Activated naive CD4-positive, alpha-beta T cell treated with anti-CD3 and anti-CD28 coated beads, Interleukin-2, amount 50 U/mL, for 24 hours (primary cell): Measurements from ENCODE around the gene NRG4.

Experiments
- H3K27ac Mint-ChIP-seq: one replicate; pipeline ENCODE4 v1.8.0; 2021; ENCODE audit warnings: mild to moderate bottlenecking, mixed read lengths
- H3K27me3 Mint-ChIP-seq: one replicate; pipeline ENCODE4 v1.8.0; 2021; ENCODE audit warnings: mixed read lengths
- H3K36me3 Mint-ChIP-seq: one replicate; pipeline ENCODE4 v1.8.0; 2021; ENCODE audit warnings: mixed read lengths
- H3K4me1 Mint-ChIP-seq: one replicate; pipeline ENCODE4 v1.8.0; 2021; ENCODE audit warnings: mixed read lengths
- H3K4me3 Mint-ChIP-seq: one replicate; pipeline ENCODE4 v1.8.0; 2021; ENCODE audit warnings: mild to moderate bottlenecking, mixed read lengths
- H3K9me3 Mint-ChIP-seq: one replicate; pipeline ENCODE4 v1.8.0; 2021; ENCODE audit warnings: mixed read lengths

NRG4 gene

GRCh38 chr15:75961331-75961730, 50.9 kb downstream of the NRG4 start:
- peaks cover 8% of the 10 kb centered on the region for H3K27me3 Mint-ChIP-seq
- no peaks in the 10 kb centered on the region for H3K36me3 Mint-ChIP-seq
- no peak overlapping the region for H3K4me3 Mint-ChIP-seq
- H3K4me1 Mint-ChIP-seq: no peaks in the 10 kb centered on the region
- no peak overlapping the region for H3K27ac Mint-ChIP-seq
- H3K9me3 Mint-ChIP-seq: no peaks in the 10 kb centered on the region

GRCh38 chr15:75955720-75956119, 56.5 kb downstream of the NRG4 start:
- Mint-ChIP-seq H3K27me3 (peaks cover 35% of the 10 kb centered on the region), H3K27ac (no peak overlapping the region)

GRCh38 chr15:75952525-75952924, 59.7 kb downstream of the NRG4 start:
- Mint-ChIP-seq H3K36me3 (no peaks in the 10 kb centered on the region), H3K4me3 (no peak overlapping the region), H3K27ac (no peak overlapping the region), H3K4me1 (no peaks in the 10 kb centered on the region), H3K27me3 (peaks cover 42% of the 10 kb centered on the region), H3K9me3 (no peaks in the 10 kb centered on the region)

More at GRCh38 chr15:75955720-75956119, 56.5 kb downstream of the NRG4 start:
- no peaks in the 10 kb centered on the region for H3K4me1 Mint-ChIP-seq
- no peaks in the 10 kb centered on the region for H3K9me3 Mint-ChIP-seq
- H3K4me3 Mint-ChIP-seq: no peak overlapping the region
- H3K36me3 Mint-ChIP-seq: no peaks in the 10 kb centered on the region

- Mint-ChIP-seq H3K4me1 (no peaks in the 10 kb centered on the region), H3K27me3 (peaks cover 34% of the 10 kb centered on the region), H3K9me3 (no peaks in the 10 kb centered on the region), H3K27ac (no peak overlapping the region), H3K36me3 (no peaks in the 10 kb centered on the region), H3K4me3 (no peak overlapping the region)
Measured at GRCh38 chr15:75948761-75949296, 63.4 kb downstream of the NRG4 start.

GRCh38 chr15:75947092-75947491, 65.1 kb downstream of the NRG4 start:
- H3K9me3 Mint-ChIP-seq: no peaks in the 10 kb centered on the region
- H3K27me3 Mint-ChIP-seq: peaks cover 31% of the 10 kb centered on the region
- no peak overlapping the region for H3K27ac Mint-ChIP-seq
- H3K4me3 Mint-ChIP-seq: no peak overlapping the region
- H3K4me1 Mint-ChIP-seq: no peaks in the 10 kb centered on the region
- H3K36me3 Mint-ChIP-seq: no peaks in the 10 kb centered on the region

GRCh38 chr15:75945953-75946352, 66.3 kb downstream of the NRG4 start:
- Mint-ChIP-seq H3K4me1 (no peaks in the 10 kb centered on the region), H3K27me3 (peaks cover 23% of the 10 kb centered on the region), H3K27ac (no peak overlapping the region), H3K36me3 (no peaks in the 10 kb centered on the region), H3K4me3 (no peak overlapping the region), H3K9me3 (peaks cover 6% of the 10 kb centered on the region)

- Mint-ChIP-seq H3K4me3 (no peak overlapping the region), H3K9me3 (peaks cover 11% of the 10 kb centered on the region), H3K4me1 (no peaks in the 10 kb centered on the region), H3K36me3 (peaks cover 1% of the 10 kb centered on the region), H3K27ac (peak overlapping the region; percentile 9), H3K27me3 (peaks cover 13% of the 10 kb centered on the region)
Measured at GRCh38 chr15:75943713-75944215, 68.5 kb downstream of the NRG4 start.

GRCh38 chr15:75943246-75943645, 69.0 kb downstream of the NRG4 start:
- peaks cover 7% of the 10 kb centered on the region for H3K36me3 Mint-ChIP-seq
- no peak overlapping the region for H3K27ac Mint-ChIP-seq
- no peak overlapping the region for H3K4me3 Mint-ChIP-seq
- H3K27me3 Mint-ChIP-seq: peaks cover 13% of the 10 kb centered on the region
- H3K9me3 Mint-ChIP-seq: peaks cover 11% of the 10 kb centered on the region
- H3K4me1 Mint-ChIP-seq: no peaks in the 10 kb centered on the region

GRCh38 chr15:75942464-75942863, 69.8 kb downstream of the NRG4 start:
- Mint-ChIP-seq H3K27ac (peak overlapping the region; percentile 11), H3K27me3 (peaks cover 9% of the 10 kb centered on the region), H3K9me3 (peaks cover 11% of the 10 kb centered on the region)

GRCh38 chr15:75930866-75931265, 81.4 kb downstream of the NRG4 start:
- no peaks in the 10 kb centered on the region for H3K9me3 Mint-ChIP-seq
- no peaks in the 10 kb centered on the region for H3K27me3 Mint-ChIP-seq
- peaks cover 25% of the 10 kb centered on the region for H3K36me3 Mint-ChIP-seq
- H3K4me3 Mint-ChIP-seq: no peak overlapping the region
- no peak overlapping the region for H3K27ac Mint-ChIP-seq
- H3K4me1 Mint-ChIP-seq: peaks cover 20% of the 10 kb centered on the region

More at GRCh38 chr15:75942464-75942863, 69.8 kb downstream of the NRG4 start:
- no peak overlapping the region for H3K4me3 Mint-ChIP-seq
- no peaks in the 10 kb centered on the region for H3K4me1 Mint-ChIP-seq
- peaks cover 12% of the 10 kb centered on the region for H3K36me3 Mint-ChIP-seq

- Mint-ChIP-seq H3K4me1 (peaks cover 26% of the 10 kb centered on the region), H3K4me3 (no peak overlapping the region), H3K36me3 (peaks cover 22% of the 10 kb centered on the region), H3K27me3 (no peaks in the 10 kb centered on the region), H3K9me3 (no peaks in the 10 kb centered on the region), H3K27ac (no peak overlapping the region)
Measured at GRCh38 chr15:75929799-75930565, 82.2 kb downstream of the NRG4 start.

- H3K27ac Mint-ChIP-seq: no peak overlapping the region
Measured at GRCh38 chr15:75928680-75929608, 83.3 kb downstream of the NRG4 start.

GRCh38 chr15:75927601-75928000, 84.6 kb downstream of the NRG4 start:
- H3K4me3 Mint-ChIP-seq: no peak overlapping the region
- no peaks in the 10 kb centered on the region for H3K9me3 Mint-ChIP-seq
- no peaks in the 10 kb centered on the region for H3K27me3 Mint-ChIP-seq
- peaks cover 16% of the 10 kb centered on the region for H3K36me3 Mint-ChIP-seq
- peaks cover 39% of the 10 kb centered on the region for H3K4me1 Mint-ChIP-seq
- H3K27ac Mint-ChIP-seq: no peak overlapping the region

More at GRCh38 chr15:75928680-75929608, 83.3 kb downstream of the NRG4 start:
- Mint-ChIP-seq H3K27me3 (no peaks in the 10 kb centered on the region), H3K4me1 (peaks cover 32% of the 10 kb centered on the region), H3K36me3 (peaks cover 21% of the 10 kb centered on the region), H3K9me3 (no peaks in the 10 kb centered on the region), H3K4me3 (no peak overlapping the region)

GRCh38 chr15:75926931-75927330, 85.3 kb downstream of the NRG4 start:
- Mint-ChIP-seq H3K9me3 (no peaks in the 10 kb centered on the region), H3K27ac (no peak overlapping the region), H3K36me3 (peaks cover 18% of the 10 kb centered on the region), H3K27me3 (no peaks in the 10 kb centered on the region), H3K4me3 (no peak overlapping the region), H3K4me1 (peaks cover 45% of the 10 kb centered on the region)

GRCh38 chr15:75925440-75925839, 86.8 kb downstream of the NRG4 start:
- H3K9me3 Mint-ChIP-seq: no peaks in the 10 kb centered on the region
- peaks cover 14% of the 10 kb centered on the region for H3K36me3 Mint-ChIP-seq
- H3K4me3 Mint-ChIP-seq: no peak overlapping the region
- no peak overlapping the region for H3K27ac Mint-ChIP-seq
- no peaks in the 10 kb centered on the region for H3K27me3 Mint-ChIP-seq
- H3K4me1 Mint-ChIP-seq: peaks cover 42% of the 10 kb centered on the region
